Tibial nerve (tissue), 4 donors: ENCODE data around the gene HSPG2.

Experiments
- CTCF ChIP-seq, 5 experiments: fragments of 200-600 bp in 3 of 5; fragments of 450-650 bp in 2 of 5; sonication (generic) in 3 of 5; IDR thresholded peaks; one replicate each; pipeline ENCODE4 v1.5.1; 2016 to 2019; ENCODE audit warnings: antibody characterized with exemption in 5 of 5, mild to moderate bottlenecking in 3 of 5, moderate library complexity in 2 of 5
- EP300 ChIP-seq, 2 donors: sonication (generic); formaldehyde crosslinking; IDR thresholded peaks; one replicate each; pipeline ENCODE4 v1.6.1; 2017; ENCODE audit warnings: antibody characterized with exemption in 2 of 2, mild to moderate bottlenecking in 1 of 2

GRCh38 chr1:21888500-21888899, 48.6 kb downstream of the HSPG2 start:
- TF ChIP-seq CTCF (IDR thresholded peaks at IDR 0.05) (no peak), EP300 (IDR thresholded peaks at IDR 0.05) (no peak)
